ENCODE results near the gene POLR3F. TPM values are rescaled to one million over a fixed set of nuclear protein-coding genes. Genes with fewer than 3 reads are reported as not detected.

POLR3F gene
- total and polyA plus RNA-seq, 4 donors, result 15.9 to 30.1 (median 23.5) TPM

Small RNAs within 50 kb of the gene (small RNA-seq; reads per million reads assigned to genes)
- not detected for gene MIR3192 (ENCODE audit: low replicate concordance)
- gene RNA5SP476 (ENCODE audit: low replicate concordance), result not detected

Other genes with a start within 250 kb of the POLR3F start
- 10 to 100 TPM; 24.2 to 31.7 TPM for gene ZNF133, start 178.9 kb upstream of the POLR3F start, total RNA-seq
- 10 to 100 TPM; 25.5 to 36.4 TPM for gene ZNF133, start 178.9 kb upstream of the POLR3F start, polyA plus RNA-seq (ENCODE audit: insufficient read length in 2 of 2)
- gene DZANK1, start 360 bp upstream of the POLR3F start, total RNA-seq, result 1 to 10 TPM; 3.2 to 5.8 TPM
- gene DZANK1, start 360 bp upstream of the POLR3F start, polyA plus RNA-seq (ENCODE audit: insufficient read length in 2 of 2), result 10 to 100 TPM in 1 of 2 donors, 1 to 10 TPM in 1; 8.3 to 11.1 TPM
- 10 to 100 TPM; 27.7 to 31.5 TPM for gene RBBP9, start 29.8 kb downstream of the POLR3F start, total RNA-seq
- gene RBBP9, start 29.8 kb downstream of the POLR3F start, polyA plus RNA-seq (ENCODE audit: insufficient read length in 2 of 2), result 10 to 100 TPM; 26.0 to 33.1 TPM
- 10 to 100 TPM; 57.5 to 61.3 TPM for gene SEC23B, start 40.5 kb downstream of the POLR3F start, total RNA-seq
- 10 to 100 TPM; 52.4 to 55.7 TPM for gene SEC23B, start 40.5 kb downstream of the POLR3F start, polyA plus RNA-seq (ENCODE audit: insufficient read length in 2 of 2)
- gene SMIM26, start 100.0 kb downstream of the POLR3F start, total RNA-seq, result 100 to 1,000 TPM in 1 of 2 donors, 10 to 100 TPM in 1; 68.6 to 118 TPM
- gene SMIM26, start 100.0 kb downstream of the POLR3F start, polyA plus RNA-seq (ENCODE audit: insufficient read length in 2 of 2), result 10 to 100 TPM; 57.0 to 58.7 TPM
- 10 to 100 TPM; 54.1 to 59.4 TPM for gene DTD1, start 120.7 kb downstream of the POLR3F start, total RNA-seq
- gene DTD1, start 120.7 kb downstream of the POLR3F start, polyA plus RNA-seq (ENCODE audit: insufficient read length in 2 of 2), result 10 to 100 TPM; 85.0 to 88.9 TPM